ENCODE data around the gene SYNJ1.
"Not testable (repeated sequence)": the region's sequence is repeated elsewhere in the genome, so short reads cannot be mapped to it uniquely, and the experiment has no call there.

The SYNJ1 gene

DNA sequence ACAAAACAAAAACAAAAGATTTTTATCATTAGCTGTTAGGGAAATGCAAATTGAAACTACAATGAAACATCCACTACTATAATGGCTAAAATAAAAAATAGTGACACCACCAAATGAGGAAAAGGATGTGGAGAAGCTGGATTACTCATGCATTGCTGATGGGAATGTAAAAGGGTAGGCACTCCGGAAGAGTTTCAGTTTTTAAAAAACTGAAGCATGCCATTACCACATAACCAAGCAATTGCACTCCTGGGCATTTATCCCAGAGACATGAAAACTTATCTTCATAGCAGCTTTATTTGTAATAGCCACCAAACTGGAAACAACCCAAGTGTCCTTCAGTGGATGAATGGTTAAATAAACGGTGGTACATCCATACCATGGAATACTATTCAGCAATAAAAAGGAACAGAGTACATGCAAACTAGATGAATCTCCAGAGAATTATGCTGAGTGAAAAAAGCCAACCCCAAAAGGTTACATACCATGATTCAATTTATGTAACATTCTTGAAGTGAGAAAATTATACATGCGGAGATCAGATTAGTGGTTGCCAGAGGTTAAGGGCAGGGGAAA lies 101.1 kb downstream of the SYNJ1 start:
- no peak for DNase-seq (ENCODE audit: extremely low read depth in 1 of 2, low read depth in 1 of 2)

DNA sequence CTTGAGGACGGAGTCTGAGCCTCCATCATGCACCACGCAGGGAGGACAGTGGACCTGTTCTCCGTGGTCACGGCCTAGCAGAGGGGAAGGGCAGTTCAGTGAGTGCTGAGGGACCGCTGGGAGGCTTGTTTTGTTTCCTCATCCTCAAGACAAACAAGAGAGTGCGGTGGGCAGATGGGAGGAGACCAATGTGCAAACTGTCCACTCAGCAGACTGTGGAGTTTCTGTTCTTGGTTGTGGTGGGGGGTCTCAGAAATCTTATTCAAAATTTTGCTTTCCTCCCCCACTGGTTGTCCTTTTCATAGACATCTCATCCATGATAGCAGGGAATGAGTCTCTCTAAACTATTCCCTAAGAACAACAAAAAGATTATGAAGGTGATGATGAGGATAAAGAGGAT lies 109.6 kb downstream of the SYNJ1 start:
- not testable (repeated sequence) for DNase-seq (ENCODE audit: extremely low read depth in 1 of 2, low read depth in 1 of 2)

DNA sequence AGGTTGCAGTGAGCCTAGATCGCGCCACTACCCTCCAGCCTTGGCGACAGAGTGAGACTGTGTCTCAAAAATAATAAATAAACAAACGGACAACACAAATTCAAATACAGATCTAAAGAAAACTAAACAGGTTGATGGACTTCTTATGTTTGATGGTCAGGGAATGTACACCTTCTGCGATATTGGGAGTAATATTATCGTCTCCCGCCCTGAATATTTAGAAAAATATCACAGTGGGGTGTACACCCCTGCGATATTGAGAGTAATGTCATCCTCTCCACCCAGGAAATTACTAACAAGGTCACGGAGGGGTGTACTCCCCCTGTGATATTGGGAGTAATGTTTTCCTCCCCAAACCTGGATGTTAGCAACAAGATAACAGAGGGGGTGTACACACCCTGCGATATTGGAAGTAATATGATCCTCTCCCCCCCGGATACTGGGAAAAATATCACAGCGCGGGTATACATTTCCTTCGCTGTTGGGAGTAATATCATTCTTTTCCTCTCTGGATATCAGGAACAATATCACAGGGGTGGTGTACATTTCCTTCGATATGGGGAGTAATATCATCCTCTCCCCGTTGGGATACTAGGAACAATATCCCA lies 114.3 kb downstream of the SYNJ1 start:
- no peak for DNase-seq (ENCODE audit: extremely low read depth in 1 of 2, low read depth in 1 of 2)

DNA sequence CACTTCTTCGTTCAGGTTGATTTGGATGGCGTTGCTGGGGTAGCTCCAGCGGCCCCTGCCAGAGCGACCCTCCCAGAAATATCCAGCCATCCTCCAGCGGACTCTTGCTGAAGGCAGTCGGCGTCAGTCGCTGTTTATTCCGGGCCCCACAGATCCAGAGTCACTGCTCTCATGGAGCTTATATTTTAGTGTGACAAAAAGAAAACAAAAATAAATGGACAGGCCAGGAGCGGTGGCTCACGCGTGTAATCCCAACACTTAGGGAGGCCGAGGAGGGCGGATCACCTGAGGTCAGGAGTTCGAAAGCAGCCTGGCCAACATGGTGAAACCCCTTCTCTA lies 114.8 kb downstream of the SYNJ1 start:
- no peak for DNase-seq (ENCODE audit: extremely low read depth in 1 of 2, low read depth in 1 of 2)

DNA sequence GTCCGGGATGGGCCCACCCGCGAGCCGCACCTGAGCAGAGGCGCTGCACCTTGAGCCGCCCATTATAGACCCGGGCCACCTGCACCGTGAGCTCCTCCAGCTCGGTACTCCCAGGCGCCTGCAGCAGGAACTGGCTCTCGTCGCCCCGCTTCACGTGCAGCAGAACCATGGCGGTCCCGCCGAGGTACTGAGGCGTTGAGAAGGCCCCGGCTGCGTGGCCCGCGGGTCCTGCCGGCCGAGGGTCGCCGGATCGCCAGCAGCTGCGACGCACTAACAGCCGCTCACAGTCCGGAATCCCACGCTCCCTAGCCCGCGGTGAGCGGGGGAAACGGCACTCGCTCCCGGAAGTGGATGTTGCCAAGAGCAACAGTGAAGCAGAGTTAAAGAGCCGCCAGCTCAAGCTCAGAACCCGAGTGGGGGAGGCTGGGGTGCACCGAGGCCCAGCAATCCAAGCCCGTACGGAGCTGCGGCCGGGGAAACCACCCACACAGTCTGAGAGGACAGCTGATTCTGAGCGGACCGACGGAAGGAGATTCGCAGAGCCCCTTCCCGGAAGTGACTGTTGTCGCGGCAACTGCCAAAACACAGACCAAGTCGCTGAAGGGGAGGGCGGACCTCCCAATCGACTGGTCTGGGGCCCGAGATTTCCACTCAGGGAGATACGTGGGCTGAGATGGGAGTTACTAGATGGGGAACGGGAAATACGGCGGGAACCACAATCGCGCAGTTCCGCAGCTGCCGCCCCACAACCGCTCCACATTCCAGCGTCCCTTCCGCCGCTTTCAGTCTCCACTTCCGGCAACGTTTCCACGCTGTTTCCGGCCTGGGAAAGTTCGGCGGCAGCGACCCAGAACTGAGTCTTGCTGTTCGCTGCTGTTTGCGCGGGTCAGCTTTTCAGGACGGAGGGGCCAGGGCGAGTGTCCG lies 115.5 kb downstream of the SYNJ1 start, which contains the start of gene CFAP298:
TSS of gene CFAP298 (minus strand) at position 303 of the 924 bp plus-strand sequence. CDS start at position 169, 134 bp downstream.
- DNase-seq (ENCODE audit: extremely low read depth in 1 of 2, low read depth in 1 of 2): peak; percentile 75 to 82

DNA sequence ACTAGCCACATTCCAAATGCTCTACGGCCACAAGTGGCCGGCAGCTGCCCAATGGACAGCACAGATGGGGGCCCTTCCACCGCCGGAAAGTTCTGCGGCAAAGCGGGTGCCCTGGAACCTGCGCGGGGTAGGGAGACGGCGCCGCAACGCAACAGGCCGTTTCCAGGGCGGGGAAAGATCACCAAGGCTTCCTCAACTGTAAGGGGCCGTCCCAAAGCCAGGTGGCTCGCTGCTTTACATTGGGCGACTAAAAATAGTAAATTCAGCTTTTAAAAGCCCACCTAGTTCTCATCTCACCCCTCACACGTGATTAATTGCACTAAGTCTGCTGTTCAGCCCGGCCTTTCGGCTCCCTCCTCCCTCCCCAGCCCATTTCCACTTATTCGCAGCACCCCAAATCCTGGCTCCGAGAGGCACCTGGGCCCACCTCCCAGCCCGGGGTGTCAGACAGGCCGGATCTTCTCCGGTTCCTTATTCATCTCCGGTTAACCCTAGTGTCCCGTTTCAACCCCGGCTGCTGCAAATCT lies 116.3 kb downstream of the SYNJ1 start:
- no peak for DNase-seq (ENCODE audit: extremely low read depth in 1 of 2, low read depth in 1 of 2)

DNA sequence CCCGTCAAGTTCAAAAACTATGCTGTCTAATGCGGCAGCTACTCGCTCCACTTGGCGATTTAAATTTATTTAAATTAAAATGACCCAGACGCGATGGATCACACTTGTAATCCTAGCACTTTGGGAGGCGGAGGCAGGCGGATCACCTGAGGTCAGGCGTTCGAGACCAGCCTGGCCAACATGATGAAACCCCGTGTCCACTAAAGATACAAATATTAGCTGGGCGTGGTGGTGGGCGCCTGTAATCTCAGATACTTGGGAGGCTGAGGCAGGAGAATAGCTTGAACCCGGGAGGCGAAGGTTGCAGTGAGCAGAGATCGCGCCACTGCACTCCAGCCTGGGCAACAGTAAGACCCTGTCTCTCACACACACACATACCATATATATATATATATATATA lies 116.9 kb downstream of the SYNJ1 start:
- not testable (repeated sequence) for DNase-seq (ENCODE audit: extremely low read depth in 1 of 2, low read depth in 1 of 2)

DNA sequence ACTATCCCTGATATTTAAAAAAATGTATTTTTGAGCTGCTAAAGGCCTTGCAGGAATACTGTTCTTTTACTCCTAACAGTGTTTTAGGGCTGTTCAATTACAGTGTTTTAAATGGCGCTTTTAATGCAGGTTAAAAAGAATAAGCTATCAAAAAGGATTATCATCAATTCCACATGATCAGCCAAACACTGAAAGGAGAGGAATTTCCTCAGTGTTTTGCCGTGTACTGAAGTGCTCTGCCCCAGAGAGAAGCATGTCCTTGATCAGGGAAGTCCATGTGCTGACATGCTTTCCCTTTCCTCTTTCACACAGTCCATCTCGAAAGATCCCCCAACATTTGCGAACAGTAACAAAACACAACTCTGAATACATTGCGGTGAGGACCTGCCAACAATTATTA lies 119.0 kb downstream of the SYNJ1 start:
- no peak for DNase-seq (ENCODE audit: extremely low read depth in 1 of 2, low read depth in 1 of 2)

DNA sequence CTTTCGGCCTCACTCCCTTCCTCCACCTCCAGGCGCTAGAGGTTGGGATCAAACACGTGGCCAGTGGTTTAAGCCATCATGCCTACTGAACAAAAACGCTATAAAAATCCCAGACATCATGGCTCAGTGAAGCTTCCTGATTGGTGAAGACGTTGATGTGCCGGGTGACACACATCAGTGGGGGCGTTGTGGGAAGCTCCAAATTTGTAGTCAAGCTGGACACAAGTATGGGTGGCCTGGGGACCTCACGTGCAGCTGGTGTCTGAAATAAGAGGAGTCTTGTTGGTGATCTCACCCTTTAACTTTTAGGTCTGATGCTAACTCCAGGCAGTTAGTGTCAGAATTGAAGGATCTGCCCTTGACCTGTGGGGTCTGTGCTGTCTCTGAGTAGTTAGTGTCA lies 122.3 kb downstream of the SYNJ1 start:
- DNase-seq (ENCODE audit: extremely low read depth in 1 of 2, low read depth in 1 of 2): no peak

DNA sequence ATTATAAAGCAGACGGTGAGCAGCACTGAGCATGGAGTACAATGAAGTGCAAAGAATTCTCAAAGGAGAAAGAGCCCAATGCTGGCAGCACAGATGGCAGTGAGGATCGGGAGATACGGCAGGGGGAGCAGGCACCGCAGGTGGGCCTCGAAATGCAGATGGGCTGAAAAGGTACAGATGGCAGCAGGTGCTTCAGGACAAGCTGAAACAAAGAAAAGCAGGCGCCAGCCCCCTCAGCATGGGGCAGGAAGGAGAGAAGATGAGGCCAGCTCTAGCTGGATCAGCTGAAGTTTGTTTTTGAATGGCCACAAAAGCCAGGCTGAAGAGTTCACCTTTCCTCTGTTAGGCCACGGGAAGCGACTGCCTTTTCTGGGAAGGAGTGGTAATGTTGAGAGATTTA lies 123.3 kb downstream of the SYNJ1 start:
- DNase-seq (ENCODE audit: extremely low read depth in 1 of 2, low read depth in 1 of 2): no peak

DNA sequence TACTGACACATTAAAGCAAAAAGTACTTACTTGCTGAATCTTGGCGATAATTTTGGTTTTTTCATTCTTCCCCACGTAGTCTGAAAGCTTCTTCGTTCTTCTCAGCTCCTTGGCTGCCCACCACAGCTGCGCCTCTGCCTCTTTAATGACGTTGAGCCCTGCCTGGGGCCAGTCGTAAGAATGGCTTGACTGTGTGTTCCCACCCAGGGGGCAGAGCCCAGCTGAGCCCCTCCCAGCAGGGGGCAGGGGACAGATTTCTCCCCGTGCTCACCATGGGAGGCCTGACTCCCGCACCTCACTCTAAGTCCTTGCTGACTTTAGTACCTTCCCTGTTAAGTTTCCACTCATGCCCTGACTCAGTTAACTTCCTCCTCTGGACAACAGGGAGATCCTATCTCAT lies 124.7 kb downstream of the SYNJ1 start:
- no peak for DNase-seq (ENCODE audit: extremely low read depth in 1 of 2, low read depth in 1 of 2)

DNA sequence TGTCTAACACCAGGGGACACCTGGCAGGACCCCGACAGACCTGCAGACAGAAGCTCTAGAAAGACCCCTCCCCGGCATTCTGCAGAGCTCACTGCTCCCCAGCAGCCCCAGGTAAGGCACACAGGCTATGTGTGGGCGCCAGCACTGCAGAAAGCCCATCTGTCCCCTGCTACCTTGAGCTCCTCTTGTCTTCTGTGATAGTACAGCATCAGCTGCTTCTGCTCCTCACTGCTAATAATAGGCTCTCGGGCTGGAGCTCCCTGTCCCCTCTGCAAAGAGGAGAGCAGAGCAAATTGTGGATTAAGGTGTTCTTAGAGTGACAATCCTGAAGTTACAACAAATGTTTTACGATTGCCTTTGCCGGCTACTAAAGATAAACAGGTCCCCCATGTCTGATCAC lies 125.7 kb downstream of the SYNJ1 start:
- no peak for DNase-seq (ENCODE audit: extremely low read depth in 1 of 2, low read depth in 1 of 2)

DNA sequence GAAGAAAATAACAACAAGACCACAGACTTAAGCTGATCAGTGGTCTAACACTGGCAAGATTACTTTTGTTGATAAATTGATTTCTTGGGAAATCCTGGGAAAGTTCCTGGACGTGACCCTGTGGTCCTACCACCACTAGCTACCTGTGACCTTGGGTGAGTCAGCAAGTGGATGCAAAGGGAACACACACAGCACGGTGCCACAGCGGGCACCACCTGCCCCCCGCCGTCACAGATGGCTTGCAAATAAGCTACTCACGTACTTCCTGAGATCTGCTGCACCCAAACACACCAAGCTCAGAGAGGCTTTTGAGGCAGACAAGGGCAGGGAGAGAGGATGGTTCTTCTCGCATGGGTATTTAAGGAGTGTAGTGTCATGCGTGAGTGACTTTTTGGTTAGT lies 128.3 kb downstream of the SYNJ1 start:
- no peak for DNase-seq (ENCODE audit: extremely low read depth in 1 of 2, low read depth in 1 of 2)

DNA sequence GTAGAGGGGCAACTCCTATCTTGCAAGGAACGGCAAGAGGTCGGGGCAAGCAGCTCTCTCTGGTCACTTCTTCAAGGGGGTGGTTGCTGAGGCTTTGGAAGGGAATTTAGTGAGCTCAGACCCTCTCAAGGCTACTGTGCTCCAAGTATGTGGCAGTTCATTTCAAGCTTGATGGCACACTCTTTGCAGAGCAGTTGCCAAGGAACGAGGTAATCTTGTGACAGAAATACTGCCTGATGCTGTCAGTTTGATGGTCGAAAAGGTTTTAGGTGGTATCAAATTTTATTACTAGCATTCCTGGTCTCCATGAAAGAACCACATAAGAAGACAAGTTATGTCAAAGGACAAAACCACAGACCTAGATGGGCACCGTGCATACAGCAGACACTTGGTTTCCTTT lies 128.7 kb downstream of the SYNJ1 start:
- DNase-seq (ENCODE audit: extremely low read depth in 1 of 2, low read depth in 1 of 2): no peak

DNA sequence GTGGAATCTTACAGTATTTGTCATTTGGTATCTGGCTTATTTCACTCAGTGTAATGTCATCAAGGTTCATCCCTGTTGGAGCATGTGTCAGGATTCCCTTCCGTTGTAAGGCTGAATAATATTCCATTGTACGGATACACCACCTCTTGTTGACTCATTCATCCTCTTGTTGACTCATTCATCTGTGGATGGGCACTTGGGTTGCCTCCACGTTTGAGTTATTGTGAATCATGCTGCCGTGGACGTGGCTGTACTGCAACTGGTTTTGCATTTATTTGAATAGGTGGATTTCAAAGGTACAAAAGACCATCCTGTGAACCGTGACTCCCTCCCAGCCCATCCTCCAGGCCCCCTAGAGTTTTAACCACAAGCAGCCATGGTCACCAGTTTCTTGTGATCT lies 130.6 kb downstream of the SYNJ1 start:
- no peak for DNase-seq (ENCODE audit: extremely low read depth in 1 of 2, low read depth in 1 of 2)

DNA sequence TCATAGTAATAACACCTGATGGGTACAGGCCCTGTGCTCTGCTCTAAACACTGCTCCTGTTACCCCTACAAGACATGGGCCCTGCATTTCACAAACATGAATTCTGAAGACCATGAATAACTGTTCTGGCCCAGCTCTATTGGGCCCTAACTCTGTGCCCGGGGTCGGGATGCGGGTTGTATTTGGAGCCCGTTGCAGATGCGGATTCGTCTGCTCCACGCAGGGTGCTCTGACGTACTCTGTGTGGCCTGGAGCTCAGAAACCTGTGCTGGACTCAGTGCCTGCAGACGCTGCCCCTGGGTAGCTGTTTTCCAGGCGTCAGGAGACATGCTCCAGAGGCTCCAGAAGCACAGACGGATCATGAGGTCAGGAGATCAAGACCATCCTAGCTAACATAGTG lies 132.4 kb downstream of the SYNJ1 start:
- no peak for DNase-seq (ENCODE audit: extremely low read depth in 1 of 2, low read depth in 1 of 2)

DNA sequence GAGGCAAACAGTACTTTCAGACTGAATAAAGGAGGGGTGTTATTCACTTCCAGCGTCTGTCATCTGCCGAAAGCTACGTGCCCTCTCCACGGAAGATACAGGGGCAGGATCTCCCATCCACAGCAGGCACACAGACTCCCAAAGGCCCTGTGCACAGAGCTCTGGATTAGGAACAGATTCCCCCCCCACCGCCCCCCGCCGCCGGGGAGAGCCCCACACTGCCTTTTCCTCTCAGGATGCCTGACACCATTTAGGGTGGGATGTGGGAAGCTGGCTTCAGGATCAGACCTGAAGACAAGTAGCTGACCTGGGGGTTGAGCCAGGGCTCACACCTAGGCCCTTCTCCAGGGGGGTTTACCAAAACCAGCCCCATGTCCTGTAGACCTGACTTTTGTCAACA lies 134.1 kb downstream of the SYNJ1 start:
- DNase-seq (ENCODE audit: extremely low read depth in 1 of 2, low read depth in 1 of 2): no peak

DNA sequence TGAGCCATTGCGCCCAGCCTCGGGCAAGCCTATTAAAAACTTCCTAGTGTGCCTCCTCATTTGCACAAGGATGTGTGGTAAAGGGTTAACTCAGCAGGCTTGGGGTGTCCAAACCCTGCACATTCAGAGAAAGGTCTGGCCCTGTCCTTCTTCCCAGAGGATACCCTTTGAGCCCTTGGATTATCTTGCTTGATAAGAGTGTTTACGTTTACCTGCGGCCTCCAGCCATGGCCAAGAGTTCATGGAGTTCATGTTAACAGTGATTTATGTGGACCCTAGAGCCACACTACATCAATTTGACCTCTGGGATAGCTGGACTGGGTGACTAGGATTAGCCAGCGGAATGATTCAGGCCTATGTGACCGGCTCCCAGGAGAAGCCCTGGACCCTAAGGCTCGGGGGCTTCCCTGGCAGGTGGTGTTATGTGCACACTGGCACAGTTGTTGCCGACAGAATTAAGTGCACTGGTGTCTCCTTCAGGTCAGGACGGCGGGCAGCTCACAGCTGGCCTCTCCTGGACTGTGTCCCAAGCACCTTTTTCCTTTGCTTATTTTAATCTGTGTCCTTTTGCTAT lies 134.8 kb downstream of the SYNJ1 start:
- no peak for DNase-seq (ENCODE audit: extremely low read depth in 1 of 2, low read depth in 1 of 2)

DNA sequence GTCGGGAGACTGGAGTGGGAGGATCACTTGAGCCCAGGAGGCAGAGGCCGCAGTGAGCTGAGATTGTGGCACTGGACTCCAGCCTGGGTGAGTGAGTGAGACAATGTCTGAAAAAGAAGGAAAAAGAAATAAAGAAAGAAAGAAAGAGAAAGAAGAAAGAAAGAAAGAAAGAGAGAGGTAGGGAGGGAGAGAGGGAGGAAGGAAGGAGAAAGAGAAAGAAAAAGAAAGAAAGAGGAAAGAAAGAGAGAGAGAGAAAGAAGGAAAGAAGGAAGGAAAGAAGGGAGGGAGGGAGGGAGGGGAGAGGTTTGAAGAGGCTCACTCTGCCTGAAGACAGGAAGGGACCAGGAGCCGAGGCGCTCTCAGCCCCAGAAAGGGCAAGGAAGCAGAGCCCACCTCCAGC lies 137.7 kb downstream of the SYNJ1 start:
- DNase-seq (ENCODE audit: extremely low read depth in 1 of 2, low read depth in 1 of 2): no peak

DNA sequence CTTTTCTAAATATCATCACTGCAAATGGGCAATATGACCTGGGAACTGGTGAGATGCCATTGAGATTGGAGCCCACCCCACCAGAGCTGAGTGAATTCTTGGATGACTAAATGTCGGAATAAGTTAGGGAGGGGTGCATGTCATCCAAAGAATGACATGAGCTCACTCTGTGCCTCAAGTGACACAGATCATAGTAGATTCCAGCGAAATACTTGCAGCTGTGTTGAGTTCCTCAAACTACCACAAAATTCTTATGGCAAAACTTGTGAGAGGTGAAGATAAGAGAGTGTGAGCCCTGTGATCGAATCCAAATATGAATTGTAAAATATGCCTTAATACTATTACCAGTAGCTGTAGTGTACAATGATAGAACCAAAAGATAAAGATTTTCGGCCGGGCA lies 140.2 kb downstream of the SYNJ1 start:
- DNase-seq (ENCODE audit: extremely low read depth in 1 of 2, low read depth in 1 of 2): no peak

DNA sequence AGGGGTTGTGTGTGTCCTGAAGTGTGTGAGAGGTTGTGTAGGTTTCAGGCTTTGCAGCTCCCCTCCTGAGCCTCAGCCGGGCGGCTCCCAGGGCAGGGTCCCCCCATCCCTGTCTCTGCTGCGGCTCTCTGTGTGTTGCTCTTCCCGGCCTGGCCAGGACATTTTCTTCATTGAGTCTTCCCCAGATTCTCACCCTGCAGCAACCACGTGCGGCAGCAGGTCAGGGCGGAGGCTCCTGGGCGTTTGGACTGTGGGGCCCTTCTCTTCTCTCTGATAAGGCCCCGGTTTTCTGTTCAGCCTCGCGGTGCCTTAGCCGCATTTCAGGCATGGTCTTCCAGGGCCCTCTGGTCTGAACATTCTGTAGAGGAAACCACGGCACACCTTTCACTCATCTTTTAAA lies 140.7 kb downstream of the SYNJ1 start:
- no peak for DNase-seq (ENCODE audit: extremely low read depth in 1 of 2, low read depth in 1 of 2)

DNA sequence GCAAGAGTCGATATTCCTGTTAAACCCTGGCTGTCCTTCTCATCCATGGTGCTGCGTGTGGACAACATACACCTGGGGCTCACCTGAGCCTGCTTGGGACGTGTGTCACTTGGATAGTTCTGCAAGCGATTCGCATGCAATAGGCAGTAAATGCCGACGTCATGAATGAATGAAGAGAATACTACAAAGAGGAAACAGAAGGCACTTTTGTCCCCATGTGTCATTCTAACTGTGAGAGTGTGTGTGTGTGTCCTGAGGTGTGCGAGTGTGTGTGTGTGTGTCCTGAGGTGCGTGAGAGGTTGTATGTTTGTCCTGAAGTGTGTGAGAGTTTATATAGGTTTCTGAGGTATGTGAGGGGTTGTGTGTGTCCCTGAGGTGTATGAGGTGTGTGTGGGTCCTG lies 141.8 kb downstream of the SYNJ1 start:
- no peak for DNase-seq (ENCODE audit: extremely low read depth in 1 of 2, low read depth in 1 of 2)
